Measurements from ENCODE around the gene RPS8. TPM values are rescaled to one million over a fixed set of nuclear protein-coding genes. Genes with fewer than 3 reads are reported as not detected.

RPS8 gene
- total RNA-seq, 1 experiment from 2014 or later: 2,296 TPM

GRCh38 chr1:44822131-44822701, 46.9 kb downstream of the RPS8 start:
- intact Hi-C loops (cut with micrococcal nuclease): no loop called here
- no peaks in the 10 kb centered on the region for H4K20me1 ChIP-seq (ENCODE audit: insufficient read depth)

More at GRCh38 chr1:44822131-44822701, 46.9 kb downstream of the RPS8 start:
- Histone ChIP-seq H2AFZ (ENCODE audit: low read depth, low read length, poor library complexity, severe bottlenecking) (no peak overlapping the region), H3K9me3 (ENCODE audit: control insufficient read depth in 1 of 2, insufficient read depth in 1 of 2, low read depth in 1 of 2, low read length in 2 of 2) (no peaks in the 10 kb centered on the region), H3K4me1 (ENCODE audit: control insufficient read depth in 1 of 2, insufficient read depth in 2 of 2, low read length in 2 of 2) (peaks cover 11 to 33% of the 10 kb centered on the region in 2 experiments), H3K4me3 (replicated peaks in 1 of 2; ENCODE audit: low read depth in 1 of 2, low read length in 2 of 2) (no peak overlapping the region), H3K27me3 (ENCODE audit: insufficient read depth, low read length) (no peaks in the 10 kb centered on the region), H3K79me2 (ENCODE audit: insufficient read depth, low read length) (no peaks in the 10 kb centered on the region), H3K4me2 (ENCODE audit: low read length) (no peak overlapping the region), H3K9ac (ENCODE audit: low read length) (no peak overlapping the region), H3K36me3 (ENCODE audit: control insufficient read depth in 1 of 2, insufficient read depth in 2 of 2, low read length in 2 of 2) (no peaks in the 10 kb centered on the region), H3K9me2 (ENCODE audit: insufficient read depth) (no peaks in the 10 kb centered on the region), H3K27ac (ENCODE audit: low read depth, low read length) (no peak overlapping the region)
- ChIA-PET CTCF (interaction anchor here (1.2 kb wide), 1 partner anchor 14 kb away, joined by 4 read pairs; no protein-coding TSS in a partner anchor), RAD21 (ENCODE audit: low non-redundant PET in 1 of 2, low total read pairs in 2 of 2, uncharacterized antibody in 2 of 2, unreplicated experiment in 2 of 2) (no interaction called here), POLR2A (interaction anchor here (0.6 to 9.1 kb wide), 8 partner anchors 14 to 481 kb away, joined by 3 to 200 read pairs (median 5); partner anchors contain the start of genes BEST4, BTBD19, DYNLT4 and PLK3)
- DNase-seq (ENCODE audit: low read depth, low spot score): no peak
- ATAC-seq: no peak
- no TSS peak for BruUV-seq (replicated peaks)
- TF ChIP-seq CBX3 (IDR thresholded peaks at IDR 0.05; ENCODE audit: low read depth) (no peak), CEBPB (IDR thresholded peaks at IDR 0.05; ENCODE audit: low read depth) (no peak), SRF (IDR thresholded peaks at IDR 0.05; ENCODE audit: low read depth) (no peak), TCF7L2 (IDR thresholded peaks at IDR 0.05; ENCODE audit: borderline replicate concordance, extremely low read depth, insufficient read depth, insufficient read length) (no peak), EZH2phosphoT487 (IDR thresholded peaks at IDR 0.05; ENCODE audit: borderline replicate concordance) (no peak), RAD21 (IDR thresholded peaks at IDR 0.05; ENCODE audit: low read depth) (no peak), FOSL1 (IDR thresholded peaks at IDR 0.05; ENCODE audit: low read depth) (no peak), ZFX (IDR thresholded peaks at IDR 0.05) (no peak), JUND (IDR thresholded peaks at IDR 0.05) (no peak), POLR2AphosphoS5 (IDR thresholded peaks at IDR 0.05; ENCODE audit: low read depth, low read length) (no peak), SIN3A (IDR thresholded peaks at IDR 0.05; ENCODE audit: low read depth) (no peak), EGR1 (IDR thresholded peaks at IDR 0.05; ENCODE audit: low read depth) (no peak), POLR2A (IDR thresholded peaks at IDR 0.05; ENCODE audit: borderline replicate concordance, extremely low read depth, insufficient read depth, insufficient read length) (no peak), YY1 (IDR thresholded peaks at IDR 0.05; ENCODE audit: extremely low read depth, insufficient replicate concordance, low read depth, low read length) (no peak), EZH2 (IDR thresholded peaks at IDR 0.05) (no peak)
- TF ChIP-seq, protein P1, sequence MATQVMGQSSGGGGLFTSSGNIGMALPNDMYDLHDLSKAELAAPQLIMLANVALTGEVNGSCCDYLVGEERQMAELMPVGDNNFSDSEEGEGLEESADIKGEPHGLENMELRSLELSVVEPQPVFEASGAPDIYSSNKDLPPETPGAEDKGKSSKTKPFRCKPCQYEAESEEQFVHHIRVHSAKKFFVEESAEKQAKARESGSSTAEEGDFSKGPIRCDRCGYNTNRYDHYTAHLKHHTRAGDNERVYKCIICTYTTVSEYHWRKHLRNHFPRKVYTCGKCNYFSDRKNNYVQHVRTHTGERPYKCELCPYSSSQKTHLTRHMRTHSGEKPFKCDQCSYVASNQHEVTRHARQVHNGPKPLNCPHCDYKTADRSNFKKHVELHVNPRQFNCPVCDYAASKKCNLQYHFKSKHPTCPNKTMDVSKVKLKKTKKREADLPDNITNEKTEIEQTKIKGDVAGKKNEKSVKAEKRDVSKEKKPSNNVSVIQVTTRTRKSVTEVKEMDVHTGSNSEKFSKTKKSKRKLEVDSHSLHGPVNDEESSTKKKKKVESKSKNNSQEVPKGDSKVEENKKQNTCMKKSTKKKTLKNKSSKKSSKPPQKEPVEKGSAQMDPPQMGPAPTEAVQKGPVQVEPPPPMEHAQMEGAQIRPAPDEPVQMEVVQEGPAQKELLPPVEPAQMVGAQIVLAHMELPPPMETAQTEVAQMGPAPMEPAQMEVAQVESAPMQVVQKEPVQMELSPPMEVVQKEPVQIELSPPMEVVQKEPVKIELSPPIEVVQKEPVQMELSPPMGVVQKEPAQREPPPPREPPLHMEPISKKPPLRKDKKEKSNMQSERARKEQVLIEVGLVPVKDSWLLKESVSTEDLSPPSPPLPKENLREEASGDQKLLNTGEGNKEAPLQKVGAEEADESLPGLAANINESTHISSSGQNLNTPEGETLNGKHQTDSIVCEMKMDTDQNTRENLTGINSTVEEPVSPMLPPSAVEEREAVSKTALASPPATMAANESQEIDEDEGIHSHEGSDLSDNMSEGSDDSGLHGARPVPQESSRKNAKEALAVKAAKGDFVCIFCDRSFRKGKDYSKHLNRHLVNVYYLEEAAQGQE (IDR thresholded peaks at IDR 0.05; ENCODE audit: low read depth): no peak
- TF ChIP-seq, protein P2, sequence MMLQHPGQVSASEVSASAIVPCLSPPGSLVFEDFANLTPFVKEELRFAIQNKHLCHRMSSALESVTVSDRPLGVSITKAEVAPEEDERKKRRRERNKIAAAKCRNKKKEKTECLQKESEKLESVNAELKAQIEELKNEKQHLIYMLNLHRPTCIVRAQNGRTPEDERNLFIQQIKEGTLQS (IDR thresholded peaks at IDR 0.05): no peak
- TF ChIP-seq, protein P3, sequence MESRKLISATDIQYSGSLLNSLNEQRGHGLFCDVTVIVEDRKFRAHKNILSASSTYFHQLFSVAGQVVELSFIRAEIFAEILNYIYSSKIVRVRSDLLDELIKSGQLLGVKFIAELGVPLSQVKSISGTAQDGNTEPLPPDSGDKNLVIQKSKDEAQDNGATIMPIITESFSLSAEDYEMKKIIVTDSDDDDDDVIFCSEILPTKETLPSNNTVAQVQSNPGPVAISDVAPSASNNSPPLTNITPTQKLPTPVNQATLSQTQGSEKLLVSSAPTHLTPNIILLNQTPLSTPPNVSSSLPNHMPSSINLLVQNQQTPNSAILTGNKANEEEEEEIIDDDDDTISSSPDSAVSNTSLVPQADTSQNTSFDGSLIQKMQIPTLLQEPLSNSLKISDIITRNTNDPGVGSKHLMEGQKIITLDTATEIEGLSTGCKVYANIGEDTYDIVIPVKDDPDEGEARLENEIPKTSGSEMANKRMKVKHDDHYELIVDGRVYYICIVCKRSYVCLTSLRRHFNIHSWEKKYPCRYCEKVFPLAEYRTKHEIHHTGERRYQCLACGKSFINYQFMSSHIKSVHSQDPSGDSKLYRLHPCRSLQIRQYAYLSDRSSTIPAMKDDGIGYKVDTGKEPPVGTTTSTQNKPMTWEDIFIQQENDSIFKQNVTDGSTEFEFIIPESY (IDR thresholded peaks at IDR 0.05; ENCODE audit: extremely low read depth, insufficient replicate concordance, low read length): no peak
- TF ChIP-seq, protein P4, sequence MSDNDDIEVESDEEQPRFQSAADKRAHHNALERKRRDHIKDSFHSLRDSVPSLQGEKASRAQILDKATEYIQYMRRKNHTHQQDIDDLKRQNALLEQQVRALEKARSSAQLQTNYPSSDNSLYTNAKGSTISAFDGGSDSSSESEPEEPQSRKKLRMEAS (IDR thresholded peaks at IDR 0.05): no peak

Measured in HCT116 (cell line).